ENCODE results near the gene SCMH1.

SCMH1 gene

DNA sequence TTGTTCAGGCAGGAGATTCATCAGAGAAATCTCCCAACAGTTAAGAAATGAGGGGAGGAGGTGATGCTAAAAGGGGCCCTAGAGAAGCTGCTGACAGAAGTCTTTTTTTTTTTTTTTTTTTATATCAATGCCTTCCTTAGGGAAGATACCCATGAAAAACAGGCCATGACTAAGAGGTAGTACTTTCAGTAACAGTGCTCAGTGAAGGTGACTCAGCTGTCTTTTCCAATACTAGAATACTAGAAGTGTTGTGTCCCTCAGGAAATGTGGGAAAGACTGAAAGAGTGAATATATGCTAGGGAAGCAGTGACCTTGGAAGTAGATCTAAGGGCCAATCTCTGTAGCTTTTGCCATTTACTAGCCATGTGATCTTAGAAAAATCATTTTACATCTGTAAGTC, 168.1 kb downstream of the SCMH1 start:
- H2AFZ ChIP-seq (ENCODE audit: low read depth, low read length) = no peak overlapping the region
- peak; percentile 65 for DNase-seq
- no peak overlapping the region for H4K91ac ChIP-seq (ENCODE audit: low read length)
- H3K79me1 ChIP-seq (replicated peaks; ENCODE audit: low read length, poor library complexity, severe bottlenecking) = peaks cover 4% of the 10 kb centered on the region
- H3K4me3 ChIP-seq (ENCODE audit: insufficient read depth in 1 of 2, low read depth in 1 of 2, low read length in 2 of 2) = no peak overlapping the region
- no peak overlapping the region for H4K8ac ChIP-seq (ENCODE audit: low read length)
- no peak overlapping the region for H2BK12ac ChIP-seq (ENCODE audit: low read length in 2 of 2)
- H3K23ac ChIP-seq (ENCODE audit: low read length in 2 of 2) = no peak overlapping the region
- no peak overlapping the region for H3K14ac ChIP-seq (ENCODE audit: low read length in 2 of 2)
- H3K27ac ChIP-seq (ENCODE audit: low read length, poor library complexity, severe bottlenecking) = no peak overlapping the region
- no peak overlapping the region for H3K4me2 ChIP-seq (ENCODE audit: low read length, poor library complexity, severe bottlenecking)
- H2BK5ac ChIP-seq (ENCODE audit: low read depth, low read length, poor library complexity, severe bottlenecking) = no peak overlapping the region
- H3K27me3 ChIP-seq (ENCODE audit: control insufficient read depth in 1 of 2, insufficient read depth in 1 of 2, low read length in 2 of 2) = peaks cover 0 to 32% of the 10 kb centered on the region in 2 experiments
- no peaks in the 10 kb centered on the region for H3K4me1 ChIP-seq (ENCODE audit: control insufficient read depth, insufficient read depth, low read depth, low read length)
- no peak overlapping the region for H3K4ac ChIP-seq (ENCODE audit: low read depth in 1 of 2, low read length in 2 of 2)
- no peak overlapping the region for H3K9ac ChIP-seq (ENCODE audit: low read length)
- H3K36me3 ChIP-seq (ENCODE audit: control insufficient read depth in 1 of 2, insufficient read depth in 2 of 2, low read depth in 1 of 2, low read length in 2 of 2) = peaks cover 6 to 16% of the 10 kb centered on the region in 2 experiments
- peaks cover 10% of the 10 kb centered on the region for H3K9me3 ChIP-seq (ENCODE audit: control insufficient read depth, low read length)
- H2AK5ac ChIP-seq (ENCODE audit: low read length, severe bottlenecking) = no peak overlapping the region
- H2BK15ac ChIP-seq (ENCODE audit: low read depth, poor library complexity, severe bottlenecking) = no peak overlapping the region
- no peak overlapping the region for H2BK120ac ChIP-seq (ENCODE audit: low read depth, low read length)
- no peak overlapping the region for H3K18ac ChIP-seq (ENCODE audit: low read depth in 1 of 2, low read length in 2 of 2)

GRCh38 chr1:41072051-41072450, 170.1 kb downstream of the SCMH1 start:
- 40% methylated on average over 1 of the region's 1 CpG for WGBS
- Histone ChIP-seq H3K4me3 (ENCODE audit: insufficient read depth in 1 of 2, low read depth in 1 of 2, low read length in 2 of 2) (no peak overlapping the region), H2BK12ac (ENCODE audit: low read length in 2 of 2) (no peak overlapping the region), H3K79me1 (replicated peaks; ENCODE audit: low read length, poor library complexity, severe bottlenecking) (peaks cover under 1% of the 10 kb centered on the region), H3K14ac (ENCODE audit: low read length in 2 of 2) (no peak overlapping the region), H3K36me3 (ENCODE audit: control insufficient read depth in 1 of 2, insufficient read depth in 2 of 2, low read depth in 1 of 2, low read length in 2 of 2) (peaks cover 6 to 24% of the 10 kb centered on the region in 2 experiments), H4K91ac (ENCODE audit: low read length) (no peak overlapping the region), H2AK5ac (ENCODE audit: low read length, severe bottlenecking) (no peak overlapping the region), H3K4me2 (ENCODE audit: low read length, poor library complexity, severe bottlenecking) (no peak overlapping the region), H2AFZ (ENCODE audit: low read depth, low read length) (no peak overlapping the region), H2BK120ac (ENCODE audit: low read depth, low read length) (no peak overlapping the region), H4K8ac (ENCODE audit: low read length) (no peak overlapping the region), H3K18ac (ENCODE audit: low read depth in 1 of 2, low read length in 2 of 2) (no peak overlapping the region), H3K9ac (ENCODE audit: low read length) (no peak overlapping the region), H3K27ac (ENCODE audit: low read length, poor library complexity, severe bottlenecking) (no peak overlapping the region), H2BK5ac (ENCODE audit: low read depth, low read length, poor library complexity, severe bottlenecking) (no peak overlapping the region), H3K23ac (ENCODE audit: low read length in 2 of 2) (no peak overlapping the region), H3K27me3 (ENCODE audit: control insufficient read depth in 1 of 2, insufficient read depth in 1 of 2, low read length in 2 of 2) (peaks cover 0 to 32% of the 10 kb centered on the region in 2 experiments), H3K9me3 (ENCODE audit: control insufficient read depth, low read length) (no peaks in the 10 kb centered on the region), H3K4me1 (ENCODE audit: control insufficient read depth, insufficient read depth, low read depth, low read length) (no peaks in the 10 kb centered on the region), H3K4ac (ENCODE audit: low read depth in 1 of 2, low read length in 2 of 2) (no peak overlapping the region), H2BK15ac (ENCODE audit: low read depth, poor library complexity, severe bottlenecking) (no peak overlapping the region)
- DNase-seq = peak; percentile 61

DNA sequence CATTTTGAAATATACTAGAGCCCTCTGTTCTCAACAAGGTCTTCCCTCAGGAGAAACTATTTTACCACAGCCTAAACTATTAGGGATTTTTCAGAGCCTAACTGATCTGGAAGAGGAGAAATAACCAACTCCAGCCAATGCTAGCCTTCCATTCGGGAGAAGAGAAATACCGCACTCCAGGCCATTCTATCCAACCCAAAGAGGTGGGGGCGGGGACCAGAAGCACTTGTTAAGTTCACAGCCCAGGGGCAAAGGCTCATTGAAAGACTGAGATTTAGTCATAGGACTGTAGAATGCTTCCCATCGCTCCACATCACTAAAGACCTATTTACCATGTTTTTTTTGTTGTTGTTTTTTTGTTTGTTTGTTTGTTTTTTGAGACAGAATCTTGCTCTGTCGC, 185.2 kb downstream of the SCMH1 start:
- Histone ChIP-seq H3K36me3 (ENCODE audit: control insufficient read depth in 1 of 2, insufficient read depth in 2 of 2, low read depth in 1 of 2, low read length in 2 of 2) (peaks cover 3 to 8% of the 10 kb centered on the region in 2 experiments), H3K4me3 (ENCODE audit: insufficient read depth in 1 of 2, low read depth in 1 of 2, low read length in 2 of 2) (no peak overlapping the region), H4K91ac (ENCODE audit: low read length) (no peak overlapping the region), H3K79me1 (replicated peaks; ENCODE audit: low read length, poor library complexity, severe bottlenecking) (peaks cover 4% of the 10 kb centered on the region), H3K18ac (ENCODE audit: low read depth in 1 of 2, low read length in 2 of 2) (no peak overlapping the region), H3K9ac (ENCODE audit: low read length) (no peak overlapping the region), H4K8ac (ENCODE audit: low read length) (no peak overlapping the region), H2BK120ac (ENCODE audit: low read depth, low read length) (no peak overlapping the region), H3K4me1 (ENCODE audit: control insufficient read depth, insufficient read depth, low read depth, low read length) (no peaks in the 10 kb centered on the region), H2BK15ac (ENCODE audit: low read depth, poor library complexity, severe bottlenecking) (no peak overlapping the region), H2BK12ac (ENCODE audit: low read length in 2 of 2) (no peak overlapping the region), H3K4ac (ENCODE audit: low read depth in 1 of 2, low read length in 2 of 2) (no peak overlapping the region), H3K4me2 (ENCODE audit: low read length, poor library complexity, severe bottlenecking) (no peak overlapping the region), H2BK5ac (ENCODE audit: low read depth, low read length, poor library complexity, severe bottlenecking) (no peak overlapping the region), H3K27me3 (ENCODE audit: control insufficient read depth in 1 of 2, insufficient read depth in 1 of 2, low read length in 2 of 2) (no peaks in the 10 kb centered on the region), H3K9me3 (ENCODE audit: control insufficient read depth, low read length) (no peaks in the 10 kb centered on the region), H3K14ac (ENCODE audit: low read length in 2 of 2) (no peak overlapping the region), H3K23ac (ENCODE audit: low read length in 2 of 2) (no peak overlapping the region), H2AFZ (ENCODE audit: low read depth, low read length) (no peak overlapping the region), H2AK5ac (ENCODE audit: low read length, severe bottlenecking) (no peak overlapping the region), H3K27ac (ENCODE audit: low read length, poor library complexity, severe bottlenecking) (no peak overlapping the region)
- 60% methylated on average over 2 of the region's 5 CpGs for WGBS
- no peak for DNase-seq

- H4K91ac ChIP-seq (ENCODE audit: low read length) = no peak overlapping the region
- H3K14ac ChIP-seq (ENCODE audit: low read length in 2 of 2) = no peak overlapping the region
- H2AK5ac ChIP-seq (ENCODE audit: low read length, severe bottlenecking) = no peak overlapping the region
- H4K8ac ChIP-seq (ENCODE audit: low read length) = no peak overlapping the region
- no peak overlapping the region for H3K23ac ChIP-seq (ENCODE audit: low read length in 2 of 2)
- H3K9ac ChIP-seq (ENCODE audit: low read length) = no peak overlapping the region
- H2BK15ac ChIP-seq (ENCODE audit: low read depth, poor library complexity, severe bottlenecking) = no peak overlapping the region
- H2BK120ac ChIP-seq (ENCODE audit: low read depth, low read length) = no peak overlapping the region
- no peak overlapping the region for H2AFZ ChIP-seq (ENCODE audit: low read depth, low read length)
- WGBS = 72% methylated on average over 2 of the region's 2 CpGs
- no peak overlapping the region for H3K4me3 ChIP-seq (ENCODE audit: insufficient read depth in 1 of 2, low read depth in 1 of 2, low read length in 2 of 2)
- H3K27ac ChIP-seq (ENCODE audit: low read length, poor library complexity, severe bottlenecking) = no peak overlapping the region
- H3K9me3 ChIP-seq (ENCODE audit: control insufficient read depth, low read length) = no peaks in the 10 kb centered on the region
- no peak for DNase-seq
- no peak overlapping the region for H3K4ac ChIP-seq (ENCODE audit: low read depth in 1 of 2, low read length in 2 of 2)
- H3K36me3 ChIP-seq (ENCODE audit: control insufficient read depth in 1 of 2, insufficient read depth in 2 of 2, low read depth in 1 of 2, low read length in 2 of 2) = peaks cover 7 to 11% of the 10 kb centered on the region in 2 experiments
- peaks cover 2% of the 10 kb centered on the region for H3K79me1 ChIP-seq (replicated peaks; ENCODE audit: low read length, poor library complexity, severe bottlenecking)
- no peak overlapping the region for H2BK12ac ChIP-seq (ENCODE audit: low read length in 2 of 2)
- no peaks in the 10 kb centered on the region for H3K27me3 ChIP-seq (ENCODE audit: control insufficient read depth in 1 of 2, insufficient read depth in 1 of 2, low read length in 2 of 2)
- H2BK5ac ChIP-seq (ENCODE audit: low read depth, low read length, poor library complexity, severe bottlenecking) = no peak overlapping the region
- no peaks in the 10 kb centered on the region for H3K4me1 ChIP-seq (ENCODE audit: control insufficient read depth, insufficient read depth, low read depth, low read length)
- H3K18ac ChIP-seq (ENCODE audit: low read depth in 1 of 2, low read length in 2 of 2) = no peak overlapping the region
- H3K4me2 ChIP-seq (ENCODE audit: low read length, poor library complexity, severe bottlenecking) = no peak overlapping the region
Observed at GRCh38 chr1:41053316-41053715, 188.8 kb downstream of the SCMH1 start.
